ENCODE measurements around the gene ZNF695. TPM values are rescaled to one million over a fixed set of nuclear protein-coding genes. Genes with fewer than 3 reads are reported as not detected.

Gene ZNF695
- total RNA-seq, 4 donors from 2014 or later = 0.22 TPM; not detected in 3

DNA sequence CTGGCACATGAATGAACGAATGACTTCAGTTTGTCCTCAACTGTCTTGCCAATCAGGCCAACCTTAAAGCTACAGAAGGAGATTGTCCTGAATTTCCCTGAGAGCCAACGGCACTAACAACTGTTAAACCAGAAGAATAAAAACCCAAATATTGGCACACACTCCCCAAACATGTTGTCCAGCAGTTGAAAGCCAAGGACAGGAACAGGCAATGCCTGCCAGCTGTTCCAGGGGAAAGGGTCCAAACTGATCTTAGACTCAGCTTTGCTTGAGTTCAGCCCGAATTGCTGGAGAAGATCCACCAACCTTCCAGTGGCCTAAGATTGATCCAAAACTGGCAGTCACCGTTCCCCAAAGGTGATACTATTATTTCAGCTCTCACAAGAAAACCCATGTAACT lies 53.7 kb downstream of the ZNF695 start:
- 77 to 83% methylated on average over 4 of the region's 4 CpGs for WGBS, 2 donors
- peaks cover 0 to 1% (median 0%) of the 10 kb centered on the region in 4 donors for H3K4me1 ChIP-seq
- H3K27ac ChIP-seq = no peak overlapping the region
- no peak overlapping the region for H3K4me3 ChIP-seq
- TF ChIP-seq, protein P1, sequence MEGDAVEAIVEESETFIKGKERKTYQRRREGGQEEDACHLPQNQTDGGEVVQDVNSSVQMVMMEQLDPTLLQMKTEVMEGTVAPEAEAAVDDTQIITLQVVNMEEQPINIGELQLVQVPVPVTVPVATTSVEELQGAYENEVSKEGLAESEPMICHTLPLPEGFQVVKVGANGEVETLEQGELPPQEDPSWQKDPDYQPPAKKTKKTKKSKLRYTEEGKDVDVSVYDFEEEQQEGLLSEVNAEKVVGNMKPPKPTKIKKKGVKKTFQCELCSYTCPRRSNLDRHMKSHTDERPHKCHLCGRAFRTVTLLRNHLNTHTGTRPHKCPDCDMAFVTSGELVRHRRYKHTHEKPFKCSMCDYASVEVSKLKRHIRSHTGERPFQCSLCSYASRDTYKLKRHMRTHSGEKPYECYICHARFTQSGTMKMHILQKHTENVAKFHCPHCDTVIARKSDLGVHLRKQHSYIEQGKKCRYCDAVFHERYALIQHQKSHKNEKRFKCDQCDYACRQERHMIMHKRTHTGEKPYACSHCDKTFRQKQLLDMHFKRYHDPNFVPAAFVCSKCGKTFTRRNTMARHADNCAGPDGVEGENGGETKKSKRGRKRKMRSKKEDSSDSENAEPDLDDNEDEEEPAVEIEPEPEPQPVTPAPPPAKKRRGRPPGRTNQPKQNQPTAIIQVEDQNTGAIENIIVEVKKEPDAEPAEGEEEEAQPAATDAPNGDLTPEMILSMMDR (IDR thresholded peaks at IDR 0.05) = no peak
- TF ChIP-seq POLR2A (IDR thresholded peaks at IDR 0.05) = no peak
- TF ChIP-seq EP300 (IDR thresholded peaks at IDR 0.05) = no peak
- DNase-seq (ENCODE audit: low spot score in 2 of 2) = no peak
- no peaks in the 10 kb centered on the region for H3K36me3 ChIP-seq
- no peaks in the 10 kb centered on the region for H3K27me3 ChIP-seq
- no peaks in the 10 kb centered on the region for H3K9me3 ChIP-seq

DNA sequence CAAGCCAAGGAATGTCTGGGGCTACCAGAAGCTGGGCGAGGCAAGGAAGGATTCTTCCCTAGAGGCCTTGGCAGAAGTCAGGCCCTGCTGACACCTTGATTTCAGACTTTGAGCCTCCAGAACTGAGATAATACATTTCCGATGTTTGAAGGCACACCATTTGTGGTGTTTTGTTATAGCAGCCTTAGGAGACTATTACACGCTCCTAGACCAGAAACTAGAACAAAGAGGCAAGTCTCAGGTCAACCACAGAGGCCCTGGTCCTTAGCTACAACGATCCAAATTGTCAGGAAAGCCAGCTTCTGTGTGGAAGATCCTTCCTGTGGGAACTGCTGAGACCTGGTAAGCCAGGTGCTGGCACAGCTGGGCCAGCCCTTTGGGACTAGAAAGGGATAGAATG lies 56.4 kb downstream of the ZNF695 start:
- H3K36me3 ChIP-seq = no peaks in the 10 kb centered on the region
- H3K9me3 ChIP-seq = no peaks in the 10 kb centered on the region
- TF ChIP-seq POLR2A (IDR thresholded peaks at IDR 0.05) = no peak
- TF ChIP-seq, protein P1 (IDR thresholded peaks at IDR 0.05) = no peak
- no peak for TF ChIP-seq EP300 (IDR thresholded peaks at IDR 0.05)
- no peaks in the 10 kb centered on the region for H3K27me3 ChIP-seq
- no peak overlapping the region for H3K4me3 ChIP-seq
- DNase-seq (ENCODE audit: low spot score in 2 of 2) = no peak
- peak overlapping the region in 1 of 4 donors; percentile 41 for H3K27ac ChIP-seq
- WGBS, 2 donors = 89% methylated on average over 4 of the region's 4 CpGs
- peaks cover 0 to 25% (median 8%) of the 10 kb centered on the region in 4 donors for H3K4me1 ChIP-seq

DNA sequence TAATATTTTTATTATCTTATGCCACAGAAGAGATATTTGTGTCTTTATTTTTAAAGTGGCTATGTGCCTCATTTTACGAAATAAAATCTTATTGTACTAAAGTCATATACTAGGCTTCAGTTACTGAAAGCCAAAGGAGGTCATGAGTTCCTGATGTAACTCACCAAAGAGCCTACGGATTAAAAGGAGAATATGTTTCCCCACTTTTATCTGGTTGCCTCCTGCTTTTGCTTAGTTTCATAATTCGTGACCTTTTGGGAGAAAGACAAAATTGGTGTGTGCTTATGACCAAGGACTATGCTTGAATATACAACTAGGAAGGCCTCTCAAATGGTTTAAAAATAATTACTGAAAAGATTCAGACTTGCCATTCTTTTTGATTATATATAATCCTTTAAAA lies 57.9 kb downstream of the ZNF695 start:
- DNase-seq (ENCODE audit: low spot score in 2 of 2) = no peak
- Histone ChIP-seq H3K36me3 (no peaks in the 10 kb centered on the region), H3K27me3 (no peaks in the 10 kb centered on the region), H3K4me3 (no peak overlapping the region), H3K9me3 (no peaks in the 10 kb centered on the region), H3K4me1 (peaks cover 0 to 26% (median 8%) of the 10 kb centered on the region in 4 donors), H3K27ac (peak overlapping the region in 3 of 4 donors; percentile 70 to 88 (median 87))
- no peak for TF ChIP-seq POLR2A (IDR thresholded peaks at IDR 0.05)
- TF ChIP-seq, protein P1 (IDR thresholded peaks at IDR 0.05) = no peak
- TF ChIP-seq EP300 (IDR thresholded peaks at IDR 0.05) = no peak
- WGBS, 2 donors = 86 to 94% methylated on average over 3 of the region's 3 CpGs

- no peak overlapping the region for H3K4me3 ChIP-seq
- H3K4me1 ChIP-seq = peaks cover 0 to 26% (median 8%) of the 10 kb centered on the region in 4 donors
- DNase-seq (ENCODE audit: low spot score in 2 of 2) = peak; percentile 24 to 73
- H3K27me3 ChIP-seq = no peaks in the 10 kb centered on the region
- H3K9me3 ChIP-seq = no peaks in the 10 kb centered on the region
- H3K27ac ChIP-seq = peak overlapping the region; percentile 59 to 88 (median 78)
- no peaks in the 10 kb centered on the region for H3K36me3 ChIP-seq
- WGBS, 2 donors = 50 to 53% methylated on average over 7 of the region's 7 CpGs
- TF ChIP-seq, protein P1 (IDR thresholded peaks at IDR 0.05) = no peak
- TF ChIP-seq EP300 (IDR thresholded peaks at IDR 0.05) = peak; percentile 70 to 97
Observed at GRCh38 chr1:246947255-246947654, 60.6 kb downstream of the ZNF695 start.

DNA sequence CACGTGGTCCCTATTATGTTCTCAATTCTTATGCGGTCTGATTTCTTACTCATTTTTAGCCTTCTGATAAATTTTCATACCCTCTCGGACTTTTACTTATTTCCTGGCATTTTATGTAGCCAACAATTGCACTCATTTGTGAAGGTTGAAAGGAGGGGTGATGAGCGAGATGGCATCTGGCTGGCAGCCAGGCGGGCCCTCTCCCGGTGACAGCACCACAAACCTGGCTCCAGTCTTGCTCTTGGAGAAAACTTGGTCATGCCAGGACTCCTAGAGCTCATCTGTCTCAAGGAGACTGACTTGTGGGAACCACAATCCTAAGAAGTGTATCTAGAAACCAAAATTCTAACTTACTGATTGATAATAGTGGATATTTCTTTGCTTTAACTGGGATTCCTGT lies 61.5 kb downstream of the ZNF695 start:
- H3K36me3 ChIP-seq = no peaks in the 10 kb centered on the region
- H3K4me3 ChIP-seq = no peak overlapping the region
- peaks cover 0 to 26% (median 8%) of the 10 kb centered on the region in 4 donors for H3K4me1 ChIP-seq
- WGBS, 2 donors = 86 to 88% methylated on average over 6 of the region's 6 CpGs
- TF ChIP-seq EP300 (IDR thresholded peaks at IDR 0.05) = no peak
- no peak for TF ChIP-seq POLR2A (IDR thresholded peaks at IDR 0.05)
- TF ChIP-seq, protein P1 (IDR thresholded peaks at IDR 0.05) = no peak
- DNase-seq (ENCODE audit: low spot score in 2 of 2) = no peak
- H3K27me3 ChIP-seq = no peaks in the 10 kb centered on the region
- no peaks in the 10 kb centered on the region for H3K9me3 ChIP-seq
- peak overlapping the region; percentile 17 to 88 (median 79) for H3K27ac ChIP-seq

Other genes with a start within 250 kb of the ZNF695 start
- gene AHCTF1, start 76.1 kb downstream of the ZNF695 start, total RNA-seq = 10 to 100 TPM; 41.2 to 67.1 (median 45.6) TPM
- 1 to 10 TPM; 1.4 to 2.3 (median 1.9) TPM for gene ZNF670, start 70.8 kb upstream of the ZNF695 start, total RNA-seq
- 10 to 100 TPM in 1 of 4 donors, 1 to 10 TPM in 3; 6.0 to 12.2 (median 8.7) TPM for gene ZNF669, start 96.3 kb upstream of the ZNF695 start, total RNA-seq
- 10 to 100 TPM; 11.1 to 34.1 (median 15.6) TPM for gene ZNF124, start 164.0 kb upstream of the ZNF695 start, total RNA-seq
- gene VN1R5, start 248.0 kb upstream of the ZNF695 start, total RNA-seq = not detected